Brain pericyte (primary cell): ENCODE results near the gene TRAP1.
"Not testable (repeated sequence)": the region's sequence is repeated elsewhere in the genome, so short reads cannot be mapped to it uniquely, and the experiment has no call there.

Experiments used
- DNase-seq: peaks from one replicate; pipeline ENCODE4 v3.0.0-alpha.2; 2012; ENCODE audit warnings: low read depth, low spot score

Gene TRAP1

GRCh38 chr16:3736116-3736515 is 18.8 kb upstream of the TRAP1 start:
- DNase-seq = no peak

- no peak for DNase-seq
These were observed 18.2 kb upstream of the TRAP1 start for GRCh38 chr16:3735541-3735940.

GRCh38 chr16:3734758-3735221 is 17.5 kb upstream of the TRAP1 start:
- DNase-seq = no peak

- no peak for DNase-seq
These were observed 16.9 kb upstream of the TRAP1 start for GRCh38 chr16:3734084-3734757.

- DNase-seq = no peak
These were observed 14.8 kb upstream of the TRAP1 start for GRCh38 chr16:3732171-3732570.

GRCh38 chr16:3731126-3731935 is 14.0 kb upstream of the TRAP1 start:
- no peak for DNase-seq

GRCh38 chr16:3730161-3731125 is 13.1 kb upstream of the TRAP1 start:
- no peak for DNase-seq

- DNase-seq = no peak
These were observed 12.1 kb upstream of the TRAP1 start for GRCh38 chr16:3729161-3730112.

- DNase-seq = no peak
These were observed 11.3 kb upstream of the TRAP1 start for GRCh38 chr16:3728424-3729160.

GRCh38 chr16:3727806-3728381 is 10.6 kb upstream of the TRAP1 start:
- DNase-seq = no peak

- DNase-seq = no peak
These were observed 8.8 kb upstream of the TRAP1 start for GRCh38 chr16:3726021-3726687.

GRCh38 chr16:3725276-3725675 is 8.0 kb upstream of the TRAP1 start:
- no peak for DNase-seq

- DNase-seq = no peak
These were observed 5.2 kb upstream of the TRAP1 start for GRCh38 chr16:3722508-3722907.

- DNase-seq = no peak
These were observed 3.1 kb upstream of the TRAP1 start for GRCh38 chr16:3720418-3720817.

- no peak for DNase-seq
These were observed 1.3 kb upstream of the TRAP1 start for GRCh38 chr16:3718628-3719027.

GRCh38 chr16:3718019-3718391 is 681 bp upstream of the TRAP1 start:
- no peak for DNase-seq

GRCh38 chr16:3716831-3717234 is 491 bp downstream of the TRAP1 start:
- no peak for DNase-seq

GRCh38 chr16:3715430-3715829 is 1.9 kb downstream of the TRAP1 start:
- DNase-seq = no peak

- DNase-seq = not testable (repeated sequence)
These were observed 2.9 kb downstream of the TRAP1 start for GRCh38 chr16:3714378-3714777.
